Left lung (tissue), 10 donors: Measurements from ENCODE around the gene ETV6. TPM values are rescaled to one million over a fixed set of nuclear protein-coding genes. Genes with fewer than 3 reads are reported as not detected.
"Not testable (repeated sequence)": the region's sequence is repeated elsewhere in the genome, so short reads cannot be mapped to it uniquely, and the experiment has no call there.

ENCODE experiments used
- ATAC-seq: fragments of 200-7000 bp; cut with Tn5 transposase; one replicate; pipeline ENCODE4 v1.9.1; 2020; ENCODE audit warnings: moderate library complexity
- DNase-seq, 4 donors: peaks; one replicate each; pipeline ENCODE4 v3.0.0-alpha.2; 2013 to 2020
- H3K27ac ChIP-seq, 2 donors: fragments of 200-600 bp; sonication (generic) in 1 of 2; one replicate each; pipeline versions ENCODE4 v1.5.0 to v1.8.0; 2020 to 2021
- H3K27me3 ChIP-seq, 2 donors: fragments of 200-600 bp; sonication (generic) in 1 of 2; one replicate each; pipeline versions ENCODE4 v1.5.0 to v1.8.0; 2020 to 2021
- H3K36me3 ChIP-seq, 2 donors: fragments of 200-600 bp; sonication (generic) in 1 of 2; one replicate each; pipeline versions ENCODE4 v1.5.0 to v1.8.0; 2020 to 2021
- H3K4me1 ChIP-seq, 2 donors: fragments of 200-600 bp; one replicate each; pipeline ENCODE4 v1.8.0; 2021
- H3K4me3 ChIP-seq, 2 donors: fragments of 200-600 bp; sonication (generic) in 1 of 2; one replicate each; pipeline versions ENCODE4 v1.5.0 to v1.8.0; 2020 to 2021; ENCODE audit warnings: mild to moderate bottlenecking in 1 of 2
- H3K9me3 ChIP-seq, 2 donors: fragments of 200-600 bp; sonication (generic) in 1 of 2; one replicate each; pipeline versions ENCODE4 v1.5.0 to v1.8.0; 2020 to 2021
- CTCF ChIP-seq, 2 donors: fragments of 200-600 bp; sonication (generic) in 1 of 2; IDR thresholded peaks; one replicate each; pipeline versions ENCODE4 v1.5.0 to v1.8.0; 2021; ENCODE audit warnings: antibody characterized with exemption in 2 of 2
- intact Hi-C, 2 donors: fragments of 100-400 bp; cut with DNase I; formaldehyde crosslinking; loops; one replicate each; pipeline versions ENCODE4 v1.11.2 to v1.14.2; 2022
- polyA plus RNA-seq, 6 donors: library from polyadenylated mRNA; unstranded; fragments of 120-200 nt; gene quantifications; one replicate each; pipeline ENCODE4 v1.2.1, GENCODE V29; 2013; ENCODE audit not compliant: insufficient read length in 6 of 6
- total RNA-seq, 2 donors: library from RNA; stranded (reverse); fragmentation: NEBNext Ultra II Directional; extraction: Animal tissue kit (Norgen Biotek cat#: 25700); gene quantifications; one replicate each; pipeline ENCODE4 v1.2.1, GENCODE V29; 2021
- donor health status: DM: no; HTN: yes; CAD: no.
- donor health status: DM: no; HTN: no; CAD: no.

ETV6 gene
- total and polyA plus RNA-seq, 8 donors, result 16.0 to 44.7 (median 17.1) TPM

DNA sequence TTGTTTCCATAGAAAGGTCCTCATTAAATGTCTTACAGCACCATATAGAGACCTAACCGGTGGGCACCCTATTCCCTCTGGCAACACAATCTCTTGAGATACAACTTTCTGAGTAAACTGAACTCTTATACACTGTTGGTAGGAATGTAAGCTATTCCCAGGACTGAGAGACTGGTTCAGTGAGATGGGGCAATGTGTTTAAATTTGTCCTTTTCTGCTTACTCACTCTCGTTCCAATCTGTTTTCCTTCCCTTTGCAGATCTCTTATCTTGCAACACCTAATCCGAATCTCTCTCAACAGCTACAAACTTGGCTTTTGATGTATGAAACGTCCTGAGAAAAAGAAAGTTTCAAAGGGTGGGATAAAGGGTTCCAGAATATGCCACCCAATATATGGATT lies 26.1 kb upstream of the ETV6 start:
- TF ChIP-seq CTCF (IDR thresholded peaks at IDR 0.05), result no peak
- peak overlapping the region in 1 of 2 donors; percentile 19 for H3K27ac ChIP-seq
- peak; percentile 27 for ATAC-seq
- no peak overlapping the region for H3K4me3 ChIP-seq
- H3K27me3 ChIP-seq, result no peaks in the 10 kb centered on the region
- no peaks in the 10 kb centered on the region for H3K9me3 ChIP-seq
- intact Hi-C loops, result no loop called here
- peak in 1 of 4 donors; percentile 24 for DNase-seq
- no peaks in the 10 kb centered on the region for H3K36me3 ChIP-seq
- peaks cover 0 to 15% of the 10 kb centered on the region in 2 donors for H3K4me1 ChIP-seq

DNA sequence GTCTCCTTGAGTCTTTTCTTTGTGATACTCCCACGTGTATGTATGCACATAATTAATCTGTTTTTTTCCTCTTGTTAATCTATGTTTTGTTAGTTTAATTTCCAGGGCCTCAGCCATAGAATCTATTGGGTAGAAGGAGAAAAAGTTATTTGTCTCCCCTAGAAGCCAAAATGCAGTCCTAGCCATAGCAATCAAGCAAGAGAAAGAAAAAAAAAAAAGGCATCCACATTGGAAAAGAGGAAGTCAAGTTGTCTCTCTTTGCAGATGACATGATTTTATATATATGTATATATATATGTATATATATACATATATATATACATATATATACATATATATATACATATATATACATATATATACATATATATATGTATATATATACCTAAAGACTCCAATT lies 25.4 kb upstream of the ETV6 start:
- intact Hi-C loops, result no loop called here
- H3K9me3 ChIP-seq, result no peaks in the 10 kb centered on the region
- no peak overlapping the region for H3K27ac ChIP-seq
- ATAC-seq, result no peak
- DNase-seq, result no peak
- no peak for TF ChIP-seq CTCF (IDR thresholded peaks at IDR 0.05)
- no peak overlapping the region for H3K4me3 ChIP-seq
- peaks cover 0 to 15% of the 10 kb centered on the region in 2 donors for H3K4me1 ChIP-seq
- no peaks in the 10 kb centered on the region for H3K27me3 ChIP-seq
- no peaks in the 10 kb centered on the region for H3K36me3 ChIP-seq

- DNase-seq, H3K9me3 ChIP-seq, H3K27me3 ChIP-seq, H3K27ac ChIP-seq, ATAC-seq, H3K4me3 ChIP-seq, H3K36me3 ChIP-seq, intact Hi-C loops: not testable (repeated sequence)
- H3K4me1 ChIP-seq, result peaks cover 0 to 13% of the 10 kb centered on the region in 2 donors
Observed at GRCh38 chr12:11627709-11628108, 21.8 kb upstream of the ETV6 start.

DNA sequence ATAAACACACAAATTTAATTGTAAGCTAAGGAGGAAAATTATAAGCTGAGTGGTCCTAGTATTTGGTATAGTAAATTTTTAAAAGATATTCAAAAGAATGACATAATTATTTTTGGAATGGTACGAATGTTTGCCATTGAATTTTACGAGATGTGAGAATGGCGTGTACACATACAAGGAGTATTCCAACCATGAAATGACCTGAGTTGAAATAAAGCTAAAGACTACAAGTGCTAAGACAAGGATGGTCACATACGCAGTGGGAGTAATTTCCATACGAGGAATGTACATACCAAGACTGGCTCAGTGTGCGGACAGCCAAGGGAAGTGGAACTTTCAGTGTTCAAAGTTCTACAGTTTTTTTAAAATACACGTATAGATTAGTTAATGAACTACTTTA lies 21.1 kb upstream of the ETV6 start:
- Histone ChIP-seq H3K9me3 (no peaks in the 10 kb centered on the region), H3K36me3 (no peaks in the 10 kb centered on the region), H3K27ac (no peak overlapping the region), H3K4me3 (no peak overlapping the region), H3K27me3 (no peaks in the 10 kb centered on the region), H3K4me1 (peaks cover 0 to 7% of the 10 kb centered on the region in 2 donors)
- TF ChIP-seq CTCF (IDR thresholded peaks at IDR 0.05), result no peak
- DNase-seq (no peak), ATAC-seq (no peak)
- intact Hi-C loops, result no loop called here

DNA sequence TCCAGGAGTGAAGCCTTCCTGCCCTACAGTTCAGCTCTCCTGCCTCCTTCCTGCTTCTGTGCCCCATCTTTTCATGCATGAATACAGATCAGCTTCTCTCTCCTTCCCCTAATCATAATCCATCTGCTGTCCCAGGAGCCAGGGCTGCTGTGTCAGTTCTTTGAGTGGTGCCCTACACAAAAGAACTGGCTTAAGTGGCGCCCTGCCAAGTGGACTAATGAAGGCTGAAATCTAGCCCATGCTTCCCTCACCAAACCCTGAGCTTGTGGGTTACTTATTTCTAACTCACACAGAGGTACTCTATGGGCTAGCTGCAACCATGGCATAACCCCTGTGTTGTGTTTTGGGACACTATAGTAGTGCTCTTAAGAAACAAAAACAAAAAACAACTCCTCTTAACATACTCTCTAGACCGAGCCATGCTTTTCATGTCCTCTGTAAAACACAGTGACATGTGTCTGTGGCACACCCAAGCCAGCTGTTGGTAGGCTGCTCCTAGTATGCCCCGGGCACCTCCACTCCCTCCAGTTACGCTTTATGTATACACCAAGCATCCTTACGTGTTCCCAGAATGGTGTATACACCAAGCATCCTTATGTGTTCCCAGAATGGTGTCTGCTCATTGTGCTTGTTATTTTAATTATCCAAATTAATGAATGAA lies 19.3 kb upstream of the ETV6 start:
- intact Hi-C loops, result no loop called here
- Histone ChIP-seq H3K27ac (no peak overlapping the region), H3K4me3 (no peak overlapping the region), H3K4me1 (no peaks in the 10 kb centered on the region), H3K36me3 (no peaks in the 10 kb centered on the region), H3K27me3 (no peaks in the 10 kb centered on the region), H3K9me3 (no peaks in the 10 kb centered on the region)
- ATAC-seq (no peak), DNase-seq (no peak)
- TF ChIP-seq CTCF (IDR thresholded peaks at IDR 0.05), result no peak

GRCh38 chr12:11631288-11631687 lies 18.2 kb upstream of the ETV6 start:
- no peak for ATAC-seq
- H3K36me3 ChIP-seq, result no peaks in the 10 kb centered on the region
- no peak for TF ChIP-seq CTCF (IDR thresholded peaks at IDR 0.05)
- H3K4me1 ChIP-seq, result no peaks in the 10 kb centered on the region
- no peak for DNase-seq
- no peak overlapping the region for H3K27ac ChIP-seq
- H3K27me3 ChIP-seq, result no peaks in the 10 kb centered on the region
- intact Hi-C loops, result no loop called here
- H3K9me3 ChIP-seq, result peaks cover 0 to 7% of the 10 kb centered on the region in 2 donors
- H3K4me3 ChIP-seq, result no peak overlapping the region

DNA sequence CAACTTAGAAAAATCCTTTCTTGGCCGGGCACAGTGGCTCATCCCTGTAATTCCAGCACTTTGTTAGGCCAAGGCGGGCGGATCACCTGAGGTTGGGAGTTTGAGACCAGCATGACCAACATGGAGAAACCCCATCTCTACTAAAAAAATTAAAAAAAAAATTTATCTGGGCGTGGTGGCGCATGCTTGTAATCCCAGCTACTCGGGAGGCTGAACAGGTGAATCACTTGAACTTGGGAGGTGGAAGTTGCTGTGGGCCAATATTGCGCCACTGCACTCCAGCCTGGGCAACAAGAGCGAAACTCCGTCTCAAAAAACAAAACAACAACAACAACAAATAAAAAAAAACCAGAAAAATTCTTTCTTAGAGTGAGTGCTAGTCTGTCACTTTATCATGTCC lies 17.6 kb upstream of the ETV6 start:
- ATAC-seq, intact Hi-C loops, DNase-seq, H3K27ac ChIP-seq, H3K4me1 ChIP-seq, H3K4me3 ChIP-seq, H3K27me3 ChIP-seq, H3K36me3 ChIP-seq: not testable (repeated sequence)
- peaks cover 0 to 11% of the 10 kb centered on the region in 2 donors for H3K9me3 ChIP-seq
